ENCODE data around the gene CPOX.

The CPOX gene

DNA sequence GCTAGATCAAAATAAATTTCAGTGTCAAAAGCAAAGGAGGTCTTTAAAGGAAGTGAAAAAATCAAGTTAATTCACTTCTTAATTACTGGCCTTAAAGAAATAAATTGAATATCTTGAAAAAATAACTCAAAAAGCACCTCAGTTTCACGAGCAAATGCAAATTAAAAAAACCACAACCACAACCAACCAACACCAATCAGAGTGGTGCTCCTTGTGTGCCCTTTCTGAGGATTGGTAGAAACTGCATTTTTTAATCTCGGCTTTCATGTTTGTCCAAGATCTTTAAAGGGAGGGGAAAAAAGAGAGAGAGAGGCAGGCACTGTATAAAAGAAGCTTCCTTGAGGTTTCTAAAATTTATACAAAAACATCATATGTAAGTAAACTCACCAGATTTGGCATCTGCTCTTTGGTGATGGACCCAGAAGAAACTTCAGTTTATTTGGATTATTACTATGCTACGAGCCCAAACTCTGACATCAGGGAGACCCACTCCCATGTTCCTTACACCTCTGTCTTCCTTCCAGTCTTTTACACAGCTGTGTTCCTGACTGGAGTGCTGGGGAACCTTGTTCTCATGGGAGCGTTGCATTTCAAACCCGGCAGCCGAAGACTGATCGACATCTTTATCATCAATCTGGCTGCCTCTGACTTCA, 61.7 kb downstream of the CPOX start, which contains the start of gene GPR15:
Gene GPR15 (plus strand): TSS at position 357 of the 653 bp plus-strand sequence. CDS start 56 bp downstream, at position 413.
- H3K4me3 ChIP-seq (ENCODE audit: low read depth, low read length): peak within 1 kb of the TSS; percentile 72
- TF ChIP-seq, protein P1, sequence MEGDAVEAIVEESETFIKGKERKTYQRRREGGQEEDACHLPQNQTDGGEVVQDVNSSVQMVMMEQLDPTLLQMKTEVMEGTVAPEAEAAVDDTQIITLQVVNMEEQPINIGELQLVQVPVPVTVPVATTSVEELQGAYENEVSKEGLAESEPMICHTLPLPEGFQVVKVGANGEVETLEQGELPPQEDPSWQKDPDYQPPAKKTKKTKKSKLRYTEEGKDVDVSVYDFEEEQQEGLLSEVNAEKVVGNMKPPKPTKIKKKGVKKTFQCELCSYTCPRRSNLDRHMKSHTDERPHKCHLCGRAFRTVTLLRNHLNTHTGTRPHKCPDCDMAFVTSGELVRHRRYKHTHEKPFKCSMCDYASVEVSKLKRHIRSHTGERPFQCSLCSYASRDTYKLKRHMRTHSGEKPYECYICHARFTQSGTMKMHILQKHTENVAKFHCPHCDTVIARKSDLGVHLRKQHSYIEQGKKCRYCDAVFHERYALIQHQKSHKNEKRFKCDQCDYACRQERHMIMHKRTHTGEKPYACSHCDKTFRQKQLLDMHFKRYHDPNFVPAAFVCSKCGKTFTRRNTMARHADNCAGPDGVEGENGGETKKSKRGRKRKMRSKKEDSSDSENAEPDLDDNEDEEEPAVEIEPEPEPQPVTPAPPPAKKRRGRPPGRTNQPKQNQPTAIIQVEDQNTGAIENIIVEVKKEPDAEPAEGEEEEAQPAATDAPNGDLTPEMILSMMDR (IDR thresholded peaks at IDR 0.05; ENCODE audit: insufficient read depth, low read depth, low read length, missing control alignments): no peak
- DNase-seq (ENCODE audit: low read depth): peak; percentile 91

DNA sequence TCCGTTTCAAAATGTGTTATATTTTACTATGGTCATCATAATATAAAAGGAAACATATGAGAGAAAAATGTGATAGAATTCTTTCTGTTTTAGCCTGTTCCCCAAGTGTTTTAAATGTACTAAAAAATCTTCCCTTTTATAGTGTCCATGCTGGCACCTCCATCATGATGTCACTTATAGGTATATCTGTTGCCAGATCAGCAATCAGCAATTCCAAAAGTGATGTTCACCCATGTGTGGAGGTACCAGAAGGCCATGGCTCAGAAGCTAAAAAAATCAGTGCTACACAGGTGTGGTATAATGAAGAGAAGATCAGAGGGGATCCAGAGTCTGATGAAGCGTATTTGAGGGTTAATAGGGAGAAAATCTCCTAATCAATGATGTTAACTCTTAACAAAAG, 62.7 kb downstream of the CPOX start:
- peak overlapping the region; percentile 72 for H3K4me3 ChIP-seq (ENCODE audit: low read depth, low read length)
- DNase-seq (ENCODE audit: low read depth): peak; percentile 61
- TF ChIP-seq, protein P1 (IDR thresholded peaks at IDR 0.05; ENCODE audit: insufficient read depth, low read depth, low read length, missing control alignments): no peak

DNA sequence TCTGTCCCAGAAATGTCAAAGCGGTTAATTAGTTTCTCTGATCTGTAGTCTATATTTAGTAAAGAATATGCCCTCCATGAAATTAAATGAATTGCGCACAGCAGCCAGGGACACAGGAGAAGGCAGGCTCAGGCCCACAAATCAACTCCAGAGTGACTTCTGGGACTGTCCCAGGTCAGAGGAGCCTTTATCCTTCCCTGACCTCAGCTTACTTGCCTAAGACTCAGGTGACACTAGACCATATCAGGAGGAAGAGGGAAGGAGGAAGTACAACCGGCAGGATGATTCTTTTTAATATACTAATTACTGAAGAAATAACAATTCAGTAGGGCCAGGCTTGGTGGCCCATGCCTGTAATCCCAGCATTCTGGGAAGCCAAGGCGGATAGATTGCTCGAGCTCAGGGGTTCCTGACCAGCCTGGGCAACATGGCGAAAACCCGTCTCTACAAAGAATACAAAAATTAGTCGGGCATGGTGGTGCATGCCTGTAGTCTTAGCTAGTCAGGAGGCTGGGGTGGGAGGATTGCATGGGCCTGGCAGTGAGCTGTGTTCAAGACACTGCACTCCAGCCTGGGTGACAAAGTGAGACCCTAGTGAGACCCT, 63.5 kb downstream of the CPOX start:
- TF ChIP-seq, protein P1 (IDR thresholded peaks at IDR 0.05; ENCODE audit: insufficient read depth, low read depth, low read length, missing control alignments): no peak

More for the DNA sequence above, 63.5 kb downstream of the CPOX start:
- DNase-seq (ENCODE audit: low read depth): no peak
- peak overlapping the region; percentile 72 for H3K4me3 ChIP-seq (ENCODE audit: low read depth, low read length)
